Neural progenitor cell (in vitro differentiated cells): Measurements from ENCODE around the gene NF2. TPM values are rescaled to one million over a fixed set of nuclear protein-coding genes. Genes with fewer than 3 reads are reported as not detected.
"Not testable (repeated sequence)": the region's sequence is repeated elsewhere in the genome, so short reads cannot be mapped to it uniquely, and the experiment has no call there.

ENCODE experiments used
- DNase-seq: peaks from one replicate; pipeline ENCODE4 v3.0.0-alpha.2; 2016; ENCODE audit warnings: low spot score
- H2AFZ ChIP-seq: fragments of 200-600 bp; sonication (generic); replicated peaks from 2 replicates; pipeline ENCODE4 v1.6.1; 2016; ENCODE audit warnings: antibody characterized with exemption
- H3F3A ChIP-seq: fragments of 200-600 bp; sonication (generic); 2 replicates; pipeline ENCODE4 v1.6.1; 2016; ENCODE audit warnings: antibody characterized with exemption, low read depth
- H3K27ac ChIP-seq: fragments of 200-600 bp; sonication (generic); 2 replicates; pipeline ENCODE4 v1.5.1; 2016; ENCODE audit warnings: mild to moderate bottlenecking
- H3K27me3 ChIP-seq: fragments of 200-600 bp; sonication (generic); 2 replicates; pipeline ENCODE4 v1.6.1; 2016; ENCODE audit warnings: mild to moderate bottlenecking, moderate library complexity
- H3K36me3 ChIP-seq: fragments of 200-600 bp; sonication (generic); 2 replicates; pipeline ENCODE4 v1.5.1; 2016
- H3K4me1 ChIP-seq: fragments of 200-600 bp; sonication (generic); 2 replicates; pipeline ENCODE4 v1.6.1; 2016; ENCODE audit warnings: mixed run types
- H3K4me2 ChIP-seq: fragments of 200-600 bp; sonication (generic); 2 replicates; pipeline ENCODE4 v1.6.1; 2016
- H3K4me3 ChIP-seq: fragments of 200-600 bp; sonication (generic); 2 replicates; pipeline ENCODE4 v1.5.1; 2016
- H3K79me2 ChIP-seq: fragments of 200-600 bp; sonication (generic); 2 replicates; pipeline ENCODE4 v1.6.1; 2016; ENCODE audit warnings: low read depth
- H3K9ac ChIP-seq: fragments of 200-600 bp; sonication (generic); 2 replicates; pipeline ENCODE4 v1.6.1; 2016
- H3K9me3 ChIP-seq: fragments of 200-600 bp; sonication (generic); 2 replicates; pipeline ENCODE4 v1.5.1; 2016; ENCODE audit warnings: low read depth
- H4K20me1 ChIP-seq: fragments of 200-600 bp; sonication (generic); 2 replicates; pipeline ENCODE4 v1.6.1; 2016; ENCODE audit warnings: low read depth
- H3K27ac Mint-ChIP-seq: 3 replicates; pipeline ENCODE4 v1.8.0; 2021; ENCODE audit warnings: mixed read lengths
- H3K27me3 Mint-ChIP-seq: 2 replicates; pipeline ENCODE4 v1.8.0; 2022; ENCODE audit warnings: low read depth, mild to moderate bottlenecking, inconsistent platforms, moderate library complexity, mixed read lengths; ENCODE audit not compliant: insufficient read depth
- H3K36me3 Mint-ChIP-seq: 3 replicates; pipeline ENCODE4 v1.8.0; 2021; ENCODE audit warnings: mixed read lengths
- H3K4me1 Mint-ChIP-seq: 3 replicates; pipeline ENCODE4 v1.8.0; 2021; ENCODE audit warnings: mixed read lengths
- H3K4me3 Mint-ChIP-seq: 3 replicates; pipeline ENCODE4 v1.8.0; 2021; ENCODE audit warnings: mild to moderate bottlenecking, moderate library complexity, mixed read lengths
- H3K9me3 Mint-ChIP-seq: 3 replicates; pipeline ENCODE4 v1.8.0; 2020; ENCODE audit warnings: mixed read lengths
- CTCF ChIP-seq: fragments of 200-600 bp; sonication (generic); IDR thresholded peaks from 2 replicates; pipeline ENCODE4 v1.5.1; 2017; ENCODE audit warnings: antibody characterized with exemption, mild to moderate bottlenecking
- EZH2 ChIP-seq: fragments of 200-600 bp; sonication (generic); IDR thresholded peaks from 2 replicates; pipeline ENCODE4 v1.6.1; 2017; ENCODE audit warnings: antibody characterized with exemption, mild to moderate bottlenecking, moderate library complexity
- EZH2phosphoT487 ChIP-seq: fragments of 200-600 bp; sonication (generic); IDR thresholded peaks from 2 replicates; pipeline ENCODE4 v1.6.1; 2017; ENCODE audit warnings: antibody characterized with exemption
- total RNA-seq: library from RNA; depleted of rRNA; stranded (reverse); fragments of >200 nt; gene quantifications from 2 replicates; pipeline ENCODE4 v1.2.3, GENCODE V29; 2015; ENCODE audit warnings: low replicate concordance

Gene NF2
- total RNA-seq, 1 donor from 2014 or later: 18.7 TPM

- H2AFZ ChIP-seq: no peak overlapping the region
- no peak overlapping the region for H3K4me3 Mint-ChIP-seq
- H3K79me2 ChIP-seq: no peaks in the 10 kb centered on the region
- no peak for DNase-seq
- no peak for TF ChIP-seq EZH2
- no peak overlapping the region for H3K4me2 ChIP-seq
- no peaks in the 10 kb centered on the region for H3K9me3 Mint-ChIP-seq
- peaks cover 2% of the 10 kb centered on the region for H3K27me3 Mint-ChIP-seq
- no peaks in the 10 kb centered on the region for H3K4me1 ChIP-seq
- no peak overlapping the region for H3K27ac ChIP-seq
- peaks cover 3% of the 10 kb centered on the region for H3K4me1 Mint-ChIP-seq
- H3K9me3 ChIP-seq: no peaks in the 10 kb centered on the region
- H3K36me3 ChIP-seq: no peaks in the 10 kb centered on the region
- no peak overlapping the region for H3K4me3 ChIP-seq
- H3K36me3 Mint-ChIP-seq: no peaks in the 10 kb centered on the region
- H3F3A ChIP-seq: no peaks in the 10 kb centered on the region
- H3K9ac ChIP-seq: no peak overlapping the region
- H4K20me1 ChIP-seq: no peaks in the 10 kb centered on the region
- peaks cover 4% of the 10 kb centered on the region for H3K27me3 ChIP-seq
- no peak overlapping the region for H3K27ac Mint-ChIP-seq
Observed at GRCh38 chr22:29596408-29596807, 7.0 kb upstream of the NF2 start.

GRCh38 chr22:29597871-29598683 lies 5.4 kb upstream of the NF2 start:
- not testable (repeated sequence) for H3K4me3 ChIP-seq

GRCh38 chr22:29598684-29599020 lies 4.8 kb upstream of the NF2 start:
- peaks cover 5% of the 10 kb centered on the region for H3K4me1 Mint-ChIP-seq
- H3K36me3 Mint-ChIP-seq: no peaks in the 10 kb centered on the region
- no peak for TF ChIP-seq EZH2phosphoT487

More at GRCh38 chr22:29597871-29598683, 5.4 kb upstream of the NF2 start:
- not testable (repeated sequence) for H3K27ac ChIP-seq, H4K20me1 ChIP-seq, H3K4me3 Mint-ChIP-seq, DNase-seq, H3K9me3 Mint-ChIP-seq, H3K27me3 ChIP-seq, H3K4me2 ChIP-seq, H3K9ac ChIP-seq, H2AFZ ChIP-seq, H3K36me3 ChIP-seq, H3F3A ChIP-seq, H3K79me2 ChIP-seq, H3K4me1 Mint-ChIP-seq, H3K27me3 Mint-ChIP-seq, H3K4me1 ChIP-seq, H3K27ac Mint-ChIP-seq, H3K9me3 ChIP-seq, H3K36me3 Mint-ChIP-seq

GRCh38 chr22:29604076-29604360 lies 585 bp downstream of the NF2 start:
- H3K4me2 ChIP-seq: peak overlapping the region; percentile 91
- peaks cover 5% of the 10 kb centered on the region for H3K4me1 ChIP-seq
- H3K9me3 ChIP-seq: no peaks in the 10 kb centered on the region
- H3K4me3 ChIP-seq: peak overlapping the region; percentile 84
- peaks cover 35% of the 10 kb centered on the region for H3K79me2 ChIP-seq
- no peak for DNase-seq
- Mint-ChIP-seq H3K27ac (no peak overlapping the region), H3K4me3 (peak overlapping the region; percentile 91), H3K36me3 (peaks cover 10% of the 10 kb centered on the region), H3K4me1 (peaks cover 12% of the 10 kb centered on the region), H3K9me3 (peaks cover 2% of the 10 kb centered on the region), H3K27me3 (peaks cover 7% of the 10 kb centered on the region)
- peaks cover 6% of the 10 kb centered on the region for H4K20me1 ChIP-seq
- H3K27ac ChIP-seq: no peak overlapping the region
- no peaks in the 10 kb centered on the region for H3K27me3 ChIP-seq
- H3K9ac ChIP-seq: peak overlapping the region; percentile 51
- peak overlapping the region; percentile 96 for H2AFZ ChIP-seq
- no peaks in the 10 kb centered on the region for H3K36me3 ChIP-seq
- no peak for TF ChIP-seq CTCF
- no peak for TF ChIP-seq EZH2phosphoT487
- no peak for TF ChIP-seq EZH2
- H3F3A ChIP-seq: peaks cover 11% of the 10 kb centered on the region

More at GRCh38 chr22:29598684-29599020, 4.8 kb upstream of the NF2 start:
- H3K9me3 ChIP-seq: no peaks in the 10 kb centered on the region
- Mint-ChIP-seq H3K4me3 (no peak overlapping the region), H3K27ac (no peak overlapping the region), H3K9me3 (no peaks in the 10 kb centered on the region), H3K27me3 (peaks cover 7% of the 10 kb centered on the region)
- H2AFZ ChIP-seq: no peak overlapping the region
- peaks cover 5% of the 10 kb centered on the region for H3F3A ChIP-seq
- H3K27me3 ChIP-seq: peaks cover 4% of the 10 kb centered on the region
- no peak overlapping the region for H3K4me3 ChIP-seq
- no peak overlapping the region for H3K9ac ChIP-seq
- H3K36me3 ChIP-seq: no peaks in the 10 kb centered on the region
- no peak overlapping the region for H3K4me2 ChIP-seq
- no peak overlapping the region for H3K27ac ChIP-seq
- H4K20me1 ChIP-seq: no peaks in the 10 kb centered on the region
- no peak for DNase-seq
- H3K4me1 ChIP-seq: no peaks in the 10 kb centered on the region
- no peaks in the 10 kb centered on the region for H3K79me2 ChIP-seq

GRCh38 chr22:29605527-29605850 lies 2.1 kb downstream of the NF2 start:
- Histone ChIP-seq H3K79me2 (peaks cover 49% of the 10 kb centered on the region), H3K4me1 (peaks cover 5% of the 10 kb centered on the region), H4K20me1 (peaks cover 6% of the 10 kb centered on the region), H2AFZ (no peak overlapping the region), H3F3A (peaks cover 11% of the 10 kb centered on the region), H3K9ac (no peak overlapping the region), H3K27ac (no peak overlapping the region), H3K4me2 (no peak overlapping the region), H3K36me3 (no peaks in the 10 kb centered on the region), H3K4me3 (no peak overlapping the region), H3K27me3 (no peaks in the 10 kb centered on the region), H3K9me3 (no peaks in the 10 kb centered on the region)
- H3K4me1 Mint-ChIP-seq: peaks cover 12% of the 10 kb centered on the region
- no peak overlapping the region for H3K4me3 Mint-ChIP-seq
- peaks cover 8% of the 10 kb centered on the region for H3K9me3 Mint-ChIP-seq
- no peak overlapping the region for H3K27ac Mint-ChIP-seq
- H3K36me3 Mint-ChIP-seq: peaks cover 14% of the 10 kb centered on the region
- H3K27me3 Mint-ChIP-seq: peaks cover 5% of the 10 kb centered on the region
- no peak for DNase-seq
- TF ChIP-seq EZH2: no peak
